H1 (cell line): ENCODE results near the gene BBS7. TPM values are rescaled to one million over a fixed set of nuclear protein-coding genes. Genes with fewer than 3 reads are reported as not detected.

Source experiments
- CTCF ChIA-PET: fragments of 300-600 bp; sonication (Branson Sonifier 250); formaldehyde crosslinking; loops from one replicate; lab custom pipeline; 2021; ENCODE audit not compliant: partially characterized antibody; lab: Charles Lee
- POLR2A ChIA-PET: fragments of 300-600 bp; sonication (Branson Sonifier 250); formaldehyde crosslinking; loops from one replicate; lab custom pipeline; 2021; ENCODE audit warnings: inconsistent platforms; ENCODE audit not compliant: partially characterized antibody; lab: Charles Lee
- DNase-seq, 2 experiments: peaks; one replicate each; pipeline versions ENCODE4 v3.0.0 to v3.0.0-alpha.2; 2010 to 2022; ENCODE audit warnings: low spot score in 2 of 2, low read depth in 1 of 2, mixed read lengths in 1 of 2
- FAIRE-seq: peaks from 2 replicates; lab custom pipeline; 2011; peaks lifted over from hg19 to GRCh38; lab: Jason Lieb, UNC
- H2AFZ ChIP-seq: 2 replicates; pipeline ENCODE4 v1.8.1; 2012; ENCODE audit warnings: low read length, inconsistent platforms
- H2AK5ac ChIP-seq: 2 replicates; pipeline ENCODE4 v1.6.1; 2013; ENCODE audit warnings: low read depth, low read length
- H2BK120ac ChIP-seq: replicated peaks from 2 replicates; pipeline ENCODE3; 2013; ENCODE audit warnings: low read depth, low read length, inconsistent platforms
- H2BK12ac ChIP-seq: 2 replicates; pipeline ENCODE4 v1.6.1; 2013; ENCODE audit warnings: low read depth, low read length
- H2BK15ac ChIP-seq: 2 replicates; pipeline ENCODE4 v1.6.1; 2013; ENCODE audit warnings: low read length
- H2BK20ac ChIP-seq: 2 replicates; pipeline ENCODE4 v1.6.1; 2013; ENCODE audit warnings: low read length
- H2BK5ac ChIP-seq: 2 replicates; pipeline ENCODE4 v1.6.1; 2013; ENCODE audit warnings: low read depth, low read length
- H3K14ac ChIP-seq: 2 replicates; pipeline ENCODE4 v1.6.1; 2013; ENCODE audit warnings: inconsistent platforms; ENCODE audit not compliant: insufficient read length
- H3K18ac ChIP-seq: 2 replicates; pipeline ENCODE4 v1.6.1; 2013; ENCODE audit warnings: low read length; ENCODE audit errors: extremely low read depth
- H3K23ac ChIP-seq: 2 replicates; pipeline ENCODE4 v1.6.1; 2013; ENCODE audit warnings: inconsistent platforms; ENCODE audit not compliant: insufficient read length
- H3K23me2 ChIP-seq: 2 replicates; pipeline ENCODE4 v1.6.1; 2013; ENCODE audit warnings: low read depth, low read length
- H3K27ac ChIP-seq: 2 replicates; pipeline ENCODE4 v1.6.1; 2011; ENCODE audit warnings: low read depth, low read length, inconsistent platforms
- H3K27me3 ChIP-seq, 4 experiments: replicated peaks in 1 of 4; 1 replicate in 1 of 4; 2 replicates in 3 of 4; pipeline versions ENCODE4 v1.6.1 to v1.8.1; 2011 to 2013; ENCODE audit warnings: low read length in 3 of 4, mild to moderate bottlenecking in 3 of 4, inconsistent platforms in 2 of 4, mixed read lengths in 2 of 4, moderate library complexity in 1 of 4; ENCODE audit not compliant: control insufficient read depth in 3 of 4, insufficient read depth in 3 of 4; ENCODE audit errors: extremely low read depth in 1 of 4
- H3K36me3 ChIP-seq, 4 experiments: 2 replicates each; pipeline versions ENCODE4 v1.6.1 to v1.8.1; 2011 to 2013; ENCODE audit warnings: mild to moderate bottlenecking in 4 of 4, low read length in 3 of 4, moderate library complexity in 2 of 4, control low read depth in 1 of 4, inconsistent platforms in 1 of 4; ENCODE audit not compliant: insufficient read depth in 4 of 4, control insufficient read depth in 2 of 4
- H3K4ac ChIP-seq: replicated peaks from 2 replicates; pipeline ENCODE3; 2013; ENCODE audit warnings: low read length, low read depth, mixed read lengths, inconsistent platforms; ENCODE audit not compliant: insufficient read length
- H3K4me1 ChIP-seq, 4 experiments: replicated peaks in 1 of 4; 1 replicate in 1 of 4; 2 replicates in 3 of 4; pipeline versions ENCODE4 v1.6.1 to v1.8.1; 2011 to 2013; ENCODE audit warnings: low read length in 3 of 4, inconsistent platforms in 2 of 4, mixed read lengths in 1 of 4; ENCODE audit not compliant: insufficient read depth in 4 of 4, control insufficient read depth in 3 of 4
- H3K4me2 ChIP-seq, 2 experiments: 2 replicates each; pipeline versions ENCODE4 v1.6.1 to v1.8.1; 2011 to 2013; ENCODE audit warnings: low read depth in 2 of 2, low read length in 2 of 2, control low read depth in 1 of 2, inconsistent platforms in 1 of 2, mild to moderate bottlenecking in 1 of 2; ENCODE audit not compliant: insufficient read depth in 1 of 2
- H3K4me3 ChIP-seq, 4 experiments: fragments of 200-600, 300-600 bp in 1 of 4; sonication (generic), shearing (Covaris generic), sonication (Bioruptor Twin) in 1 of 4; 2 replicates each; pipeline versions ENCODE4 v1.5.1 to v1.8.1; 2011 to 2016; ENCODE audit warnings: low read length in 4 of 4, low read depth in 3 of 4, control low read depth in 2 of 4, inconsistent platforms in 2 of 4, mild to moderate bottlenecking in 2 of 4, mixed read lengths in 1 of 4, moderate library complexity in 1 of 4; ENCODE audit not compliant: insufficient read depth in 2 of 4; ENCODE audit errors: extremely low read depth in 1 of 4
- H3K56ac ChIP-seq: replicated peaks from 2 replicates; pipeline ENCODE3; 2013; ENCODE audit warnings: low read depth, mild to moderate bottlenecking, mixed read lengths, low read length, inconsistent platforms; ENCODE audit not compliant: insufficient read length
- H3K79me1 ChIP-seq: 2 replicates; pipeline ENCODE4 v1.6.1; 2013; ENCODE audit warnings: low read depth, low read length, control low read depth
- H3K79me2 ChIP-seq, 2 experiments: 2 replicates each; pipeline versions ENCODE4 v1.6.1 to v1.8.1; 2012 to 2013; ENCODE audit warnings: low read length in 2 of 2, mild to moderate bottlenecking in 2 of 2, inconsistent platforms in 1 of 2; ENCODE audit not compliant: insufficient read depth in 2 of 2, control insufficient read depth in 1 of 2
- H3K9ac ChIP-seq, 4 experiments: replicated peaks in 1 of 4; 1 replicate in 1 of 4; 2 replicates in 3 of 4; pipeline versions ENCODE4 v1.6.1 to v1.8.1; 2011 to 2013; ENCODE audit warnings: low read depth in 3 of 4, low read length in 3 of 4, control low read depth in 2 of 4, mild to moderate bottlenecking in 2 of 4, moderate library complexity in 2 of 4, inconsistent platforms in 1 of 4; ENCODE audit errors: extremely low read depth in 1 of 4
- H3K9me3 ChIP-seq, 2 experiments: 2 replicates each; pipeline versions ENCODE4 v1.6.1 to v1.8.1; 2012 to 2013; ENCODE audit warnings: mild to moderate bottlenecking in 2 of 2, moderate library complexity in 2 of 2, control low read depth in 1 of 2, inconsistent platforms in 1 of 2, low read depth in 1 of 2, low read length in 1 of 2, mixed read lengths in 1 of 2; ENCODE audit not compliant: insufficient read depth in 2 of 2
- H4K20me1 ChIP-seq, 2 experiments: replicated peaks in 1 of 2; 2 replicates each; pipeline versions ENCODE3 to v1.8.1; 2011 to 2013; ENCODE audit warnings: inconsistent platforms in 2 of 2, low read length in 2 of 2, mild to moderate bottlenecking in 1 of 2; ENCODE audit not compliant: insufficient read depth in 2 of 2, control insufficient read depth in 1 of 2
- H4K5ac ChIP-seq: 2 replicates; pipeline ENCODE4 v1.6.1; 2013; ENCODE audit warnings: low read length, low read depth, mixed read lengths, inconsistent platforms; ENCODE audit not compliant: insufficient read length
- H4K8ac ChIP-seq: 2 replicates; pipeline ENCODE4 v1.8.0; 2013; ENCODE audit warnings: mild to moderate bottlenecking, moderate library complexity, low read length, inconsistent platforms; ENCODE audit not compliant: insufficient read depth; ENCODE audit errors: extremely low read depth
- H4K91ac ChIP-seq: replicated peaks from 2 replicates; pipeline ENCODE3; 2013; ENCODE audit warnings: low read length, mixed read lengths, inconsistent platforms; ENCODE audit not compliant: insufficient read length
- ASH2L ChIP-seq: fragments of 200-600, 300-600 bp; sonication (generic); IDR thresholded peaks from one replicate; pipeline ENCODE4 v1.7.1; 2017; ENCODE audit warnings: low read length
- ATF3 ChIP-seq: IDR thresholded peaks from 2 replicates; pipeline ENCODE4 v1.6.1; 2011; ENCODE audit warnings: low read depth, mild to moderate bottlenecking, low read length; ENCODE audit not compliant: insufficient read depth
- BACH1 ChIP-seq: IDR thresholded peaks from 2 replicates; pipeline ENCODE4 v1.6.1; 2012; ENCODE audit warnings: low read length, improper control_type of control experiment
- CREB1 ChIP-seq: IDR thresholded peaks from 2 replicates; pipeline ENCODE4 v1.6.1; 2012; ENCODE audit warnings: inconsistent platforms
- E2F6 ChIP-seq: IDR thresholded peaks from 2 replicates; pipeline ENCODE4 v1.6.1; 2012; ENCODE audit warnings: inconsistent platforms
- FOSL1 ChIP-seq: IDR thresholded peaks from 2 replicates; pipeline ENCODE4 v1.6.1; 2011; ENCODE audit warnings: mild to moderate bottlenecking, low read depth, low read length, moderate library complexity; ENCODE audit not compliant: insufficient read depth
- JUN ChIP-seq: IDR thresholded peaks from 2 replicates; pipeline ENCODE4 v1.6.1; 2011; ENCODE audit warnings: low read depth, mild to moderate bottlenecking, improper control_type of control experiment, low read length
- KDM4A ChIP-seq: IDR thresholded peaks from one replicate; pipeline ENCODE4 v1.7.1; 2012; ENCODE audit warnings: low read depth, mild to moderate bottlenecking, moderate library complexity, low read length, inconsistent platforms; ENCODE audit not compliant: severe bottlenecking
- RAD21 ChIP-seq, 2 experiments: IDR thresholded peaks in 1 of 2; conservative IDR thresholded peaks in 1 of 2; 2 replicates each; pipeline ENCODE4 v1.6.1; 2011; ENCODE audit warnings: low read depth in 2 of 2, low read length in 2 of 2, improper control_type of control experiment in 1 of 2, inconsistent platforms in 1 of 2, mild to moderate bottlenecking in 1 of 2, moderate library complexity in 1 of 2
- TAF7 ChIP-seq: optimal IDR thresholded peaks from 2 replicates; pipeline ENCODE3; 2011; ENCODE audit warnings: low read depth, mild to moderate bottlenecking, inconsistent platforms, low read length, moderate library complexity, borderline replicate concordance
- WGBS, 2 experiments: shearing (Covaris generic) in 1 of 2; methylation state at CpG; one replicate each; pipeline versions ENCODE4 v1.1.6 to v1.1.7; 2013 to 2015; ENCODE audit warnings: low lambda C conversion rate in 2 of 2, mixed read lengths in 2 of 2, inconsistent platforms in 1 of 2, low coverage in 1 of 2, missing lambda C conversion rate in 1 of 2; ENCODE audit not compliant: insufficient replicate concordance in 2 of 2, insufficient coverage in 1 of 2, insufficient read length in 1 of 2; ENCODE audit errors: extremely low coverage in 1 of 2, missing lambda C conversion rate in 1 of 2; 5-methylcytosine and 5-hydroxymethylcytosine counted together
- polyA plus RNA-seq, 7 experiments: library from polyadenylated mRNA; depleted of rRNA in 3 of 7; stranded (reverse) in 5 of 7; unstranded in 2 of 7; fragments of >200 nt in 5 of 7; fragments of 200-250 nt in 2 of 7; gene quantifications; 1 replicate in 5 of 7; 2 replicates in 1 of 7; 4 replicates in 1 of 7; pipeline versions ENCODE4 v1.2.1 to v1.2.3, GENCODE V29; 2011 to 2013; ENCODE audit warnings: missing spikeins in 2 of 7, mixed read lengths in 2 of 7
- total RNA-seq: library from RNA; stranded (reverse); fragmentation: NEBNext Ultra II Directional; extraction: Animal tissue kit (Norgen Biotek cat#: 25700); gene quantifications from 2 replicates; pipeline ENCODE4 v1.2.1, GENCODE V29; 2021

Gene BBS7
- total and polyA plus RNA-seq, 2 of the 8 experiments (the other 6 are each of a cell fraction or from before 2014, with no cell fraction given), result 16.6 to 21.5 TPM

GRCh38 chr4:121800961-121801714 is 69.1 kb downstream of the BBS7 start, which contains the start of gene EXOSC9:
TSS of gene EXOSC9 (plus strand) at chr4:121801323. CDS start at chr4:121801425, 102 bp downstream.
- 3% methylated on average over 48 of the region's 48 CpGs; no CpG with 5 or more reads in 1 of the 2 experiments for WGBS, 2 experiments
- POLR2A ChIA-PET, result interaction anchor here (0.8 to 14.8 kb wide), 16 partner anchors 8 to 105 kb away, joined by 3 to 246 read pairs (median 4); partner anchors contain the start of genes CCNA2 and SMIM43
- FAIRE-seq, result peak; percentile 70
- peaks cover 0 to 6% (median 2%) of the 10 kb centered on the region in 4 experiments; a peak in 4 of 7 replicates for H3K4me1 ChIP-seq
- peak within 1 kb of the TSS; percentile 72 to 82 for H3K4me2 ChIP-seq
- H3K23ac ChIP-seq, result no peak within 1 kb of the TSS
- H3K79me2 ChIP-seq, result peaks cover 3 to 21% of the 10 kb centered on the region in 2 experiments; a peak in 2 of 4 replicates
- peak within 1 kb of the TSS; percentile 31 for H4K91ac ChIP-seq
- H2BK12ac ChIP-seq, result peak within 1 kb of the TSS; percentile 46; the same call in 1 of the 2 replicates
- peak within 1 kb of the TSS; percentile 96 for H3K27ac ChIP-seq
- H3K36me3 ChIP-seq, result peaks cover 14 to 35% (median 25%) of the 10 kb centered on the region in 4 experiments
- H3K4ac ChIP-seq, result peak within 1 kb of the TSS; percentile 40
- 0 out of 2 replicates have a peak within 1 kb of the TSS, but pooled peaks have one; percentile 61 for H2AK5ac ChIP-seq
- peak within 1 kb of the TSS; percentile 77 for H4K5ac ChIP-seq
- peak within 1 kb of the TSS; percentile 58; the same call in 1 of the 2 replicates for H2AFZ ChIP-seq
- no peaks in the 10 kb centered on the region for H3K9me3 ChIP-seq
- CTCF ChIA-PET, result no interaction called here
- no peak within 1 kb of the TSS for H2BK20ac ChIP-seq
- peak; percentile 82 to 99 for DNase-seq
- H3K23me2 ChIP-seq, result peaks cover 3% of the 10 kb centered on the region
- H4K8ac ChIP-seq, result peak within 1 kb of the TSS; percentile 98; the same call in 1 of the 2 replicates
- H3K56ac ChIP-seq, result peak within 1 kb of the TSS; percentile 37
- H3K18ac ChIP-seq, result peak within 1 kb of the TSS; percentile 93
- no peak within 1 kb of the TSS for H2BK120ac ChIP-seq
- H3K27me3 ChIP-seq, result no peaks in the 10 kb centered on the region
- H3K14ac ChIP-seq, result no peak within 1 kb of the TSS
- no peak within 1 kb of the TSS for H2BK15ac ChIP-seq
- H3K79me1 ChIP-seq, result no peaks in the 10 kb centered on the region
- peak within 1 kb of the TSS; percentile 94 to 98 (median 98) for H3K9ac ChIP-seq
- H3K4me3 ChIP-seq, result peak within 1 kb of the TSS; percentile 73 to 98 (median 94)
- H4K20me1 ChIP-seq, result no peaks in the 10 kb centered on the region
- H2BK5ac ChIP-seq, result peak within 1 kb of the TSS; percentile 95
- TF ChIP-seq ASH2L (peak; percentile 98), ATF3 (peak; percentile 90), JUN (peak; percentile 13; the same call in 1 of the 2 replicates), BACH1 (peak; percentile 58; the same call in 1 of the 2 replicates), KDM4A (peak; percentile 99), FOSL1 (no peak), CREB1 (peak; percentile 98), E2F6 (peak; percentile 89), TAF7 (peak; percentile 80), RAD21 (IDR thresholded peaks at IDR 0.05 in 1 of 2, conservative IDR thresholded peaks at IDR 0.05 in 1 of 2; ENCODE audit: low read depth in 2 of 2, low read length in 2 of 2) (no peak)
